MM.1S (cell line): ENCODE results near the gene SLC7A6.
A peak's percentile ranks its signal among the peaks of the same experiment; 100 is the strongest.

ENCODE experiments used
- EZH2phosphoT487 ChIP-seq: fragments of 300-600 bp; sonication (generic); IDR thresholded peaks from 2 replicates; pipeline ENCODE4 v1.6.1; 2018; ENCODE audit warnings: antibody characterized with exemption, low read length
- TF ChIP-seq, protein P1 (sequence below): fragments of 300-600 bp; sonication (generic); IDR thresholded peaks from 2 replicates; pipeline ENCODE4 v1.5.1; 2016; ENCODE audit warnings: antibody characterized with exemption, low read length, mixed read lengths

DNA sequence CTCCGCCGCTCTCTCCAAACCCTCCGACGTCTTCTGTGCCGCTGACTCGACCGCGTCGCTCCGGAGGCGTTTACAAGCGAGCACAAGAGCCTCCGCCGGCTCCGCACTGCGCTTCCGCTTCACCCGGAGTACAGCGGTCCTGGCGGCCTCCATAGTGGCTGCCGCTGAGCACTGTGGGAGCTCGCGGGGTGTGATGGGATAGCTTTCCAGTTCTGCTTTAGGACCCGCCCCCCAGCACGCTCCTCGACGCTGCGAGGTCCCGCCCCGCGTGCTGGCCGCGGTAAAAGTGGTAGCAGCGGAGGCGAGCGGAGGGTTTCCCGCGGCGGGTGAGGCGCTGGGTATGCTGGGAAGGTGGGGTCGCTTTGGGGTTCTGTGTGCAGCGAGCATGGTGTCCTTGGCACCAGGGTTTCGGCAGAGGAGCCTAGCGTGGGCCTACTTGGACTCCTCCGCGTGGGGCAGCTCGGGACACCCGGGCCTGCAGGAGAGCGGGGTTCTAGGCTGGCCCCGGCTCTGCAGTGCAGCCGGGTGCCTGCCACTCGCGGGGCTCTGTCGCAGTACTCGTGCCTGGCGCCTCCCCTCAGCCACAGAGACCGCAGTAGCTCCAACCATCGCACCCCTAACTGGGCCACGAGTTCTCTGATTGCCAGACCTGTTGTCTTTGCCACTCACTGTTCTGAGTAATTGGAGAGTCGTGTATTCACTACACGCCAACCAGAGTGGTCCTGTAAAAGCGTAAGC is 46.6 kb downstream of the SLC7A6 start, which contains the start of the genes PRMT7 and SLC7A6OS:
- TF ChIP-seq EZH2phosphoT487: no peak
- TF ChIP-seq, protein P1, sequence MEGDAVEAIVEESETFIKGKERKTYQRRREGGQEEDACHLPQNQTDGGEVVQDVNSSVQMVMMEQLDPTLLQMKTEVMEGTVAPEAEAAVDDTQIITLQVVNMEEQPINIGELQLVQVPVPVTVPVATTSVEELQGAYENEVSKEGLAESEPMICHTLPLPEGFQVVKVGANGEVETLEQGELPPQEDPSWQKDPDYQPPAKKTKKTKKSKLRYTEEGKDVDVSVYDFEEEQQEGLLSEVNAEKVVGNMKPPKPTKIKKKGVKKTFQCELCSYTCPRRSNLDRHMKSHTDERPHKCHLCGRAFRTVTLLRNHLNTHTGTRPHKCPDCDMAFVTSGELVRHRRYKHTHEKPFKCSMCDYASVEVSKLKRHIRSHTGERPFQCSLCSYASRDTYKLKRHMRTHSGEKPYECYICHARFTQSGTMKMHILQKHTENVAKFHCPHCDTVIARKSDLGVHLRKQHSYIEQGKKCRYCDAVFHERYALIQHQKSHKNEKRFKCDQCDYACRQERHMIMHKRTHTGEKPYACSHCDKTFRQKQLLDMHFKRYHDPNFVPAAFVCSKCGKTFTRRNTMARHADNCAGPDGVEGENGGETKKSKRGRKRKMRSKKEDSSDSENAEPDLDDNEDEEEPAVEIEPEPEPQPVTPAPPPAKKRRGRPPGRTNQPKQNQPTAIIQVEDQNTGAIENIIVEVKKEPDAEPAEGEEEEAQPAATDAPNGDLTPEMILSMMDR: peak; percentile 10; the same call in 1 of the 2 replicates
